ENCODE data around the gene PLPP3.

DNA sequence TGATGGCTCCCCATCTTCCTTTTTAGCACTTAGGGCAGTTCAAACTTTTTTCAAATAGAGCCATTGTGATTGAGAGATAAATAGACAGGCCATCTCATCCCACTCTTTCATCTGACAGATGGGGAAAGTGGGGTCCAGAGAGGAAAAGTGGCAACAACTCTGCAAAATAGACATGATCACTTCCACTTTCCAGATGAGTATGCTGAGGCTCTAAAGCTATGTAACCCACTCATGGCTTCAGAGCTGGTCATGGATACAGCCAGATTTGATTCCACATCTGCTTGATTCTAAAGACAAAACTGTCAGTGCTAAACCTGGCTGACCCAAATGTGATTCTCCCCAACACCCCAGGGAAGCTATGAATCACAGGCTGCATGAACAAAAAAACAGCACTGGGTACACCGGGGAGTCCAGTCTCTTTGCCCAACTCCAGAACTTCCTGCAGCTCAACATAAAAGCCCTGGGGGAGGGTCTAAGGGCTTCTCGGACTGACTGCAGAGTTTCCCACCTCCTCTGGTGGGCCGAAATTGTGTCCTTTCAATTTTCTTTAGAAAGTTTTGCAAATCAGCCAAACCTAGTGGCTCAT, 59.3 kb downstream of the PLPP3 start:
- no peak for TF ChIP-seq GATA3 (IDR thresholded peaks at IDR 0.05; ENCODE audit: low read depth, low read length)
- TF ChIP-seq GATA2 (IDR thresholded peaks at IDR 0.05; ENCODE audit: low read depth, low read length), result no peak
